Measurements from ENCODE around the gene SPATA13. TPM values are rescaled to one million over a fixed set of nuclear protein-coding genes. Genes with fewer than 3 reads are reported as not detected.
A peak's percentile ranks its signal among the peaks of the same experiment; 100 is the strongest.

The SPATA13 gene
- total and polyA plus RNA-seq, 2 donors (not counting 1 experiment from before 2014, with no cell fraction given) = 11.6 to 24.6 TPM

GRCh38 chr13:24134231-24134630, 26.3 kb upstream of the SPATA13 start:
- no peaks in the 10 kb centered on the region for H3K4me1 ChIP-seq (ENCODE audit: control insufficient read depth, extremely low read depth, insufficient read depth, low read length)
- no peak overlapping the region for H3K9ac ChIP-seq (ENCODE audit: insufficient read depth, low read length)
- no peaks in the 10 kb centered on the region for H3K27me3 ChIP-seq (ENCODE audit: control insufficient read depth, insufficient read depth, low read length)
- TF ChIP-seq CTCF (conservative IDR thresholded peaks at IDR 0.05 in 1 of 2, IDR thresholded peaks at IDR 0.05 in 1 of 2; ENCODE audit: low read depth in 1 of 2, low read length in 2 of 2) (no peak), EZH2 (IDR thresholded peaks at IDR 0.05; ENCODE audit: low read length, missing control alignments) (no peak)
- no peak overlapping the region for H3K27ac ChIP-seq (ENCODE audit: insufficient read depth, low read length)
- no peaks in the 10 kb centered on the region for H3K79me2 ChIP-seq (ENCODE audit: control insufficient read depth, insufficient read depth, low read length)
- H3K4me3 ChIP-seq (replicated peaks in 1 of 4; ENCODE audit: control extremely low read depth in 1 of 4, insufficient read depth in 1 of 4, low read depth in 3 of 4, low read length in 4 of 4) = no peak overlapping the region
- H3K36me3 ChIP-seq (ENCODE audit: control insufficient read depth, insufficient read depth, low read length) = no peaks in the 10 kb centered on the region
- H4K20me1 ChIP-seq (ENCODE audit: control insufficient read depth, extremely low read depth, insufficient read depth, low read length) = no peaks in the 10 kb centered on the region
- no peak overlapping the region for H3K4me2 ChIP-seq (ENCODE audit: extremely low read depth, insufficient read depth, low read length)
- DNase-seq (ENCODE audit: low read depth in 2 of 2) = no peak
- no peaks in the 10 kb centered on the region for H3K9me3 ChIP-seq (ENCODE audit: control insufficient read depth, insufficient read depth, low read depth, low read length)
- H2AFZ ChIP-seq (ENCODE audit: low read length) = no peak overlapping the region

GRCh38 chr13:24134757-24135156, 25.8 kb upstream of the SPATA13 start:
- peak in 1 of 2 donors; percentile 64 for DNase-seq (ENCODE audit: low read depth in 2 of 2)
- no peak overlapping the region for H2AFZ ChIP-seq (ENCODE audit: low read length)
- H3K27ac ChIP-seq (ENCODE audit: insufficient read depth, low read length) = no peak overlapping the region
- H3K4me2 ChIP-seq (ENCODE audit: extremely low read depth, insufficient read depth, low read length) = no peak overlapping the region
- no peaks in the 10 kb centered on the region for H3K9me3 ChIP-seq (ENCODE audit: control insufficient read depth, insufficient read depth, low read depth, low read length)
- no peaks in the 10 kb centered on the region for H3K27me3 ChIP-seq (ENCODE audit: control insufficient read depth, insufficient read depth, low read length)
- H4K20me1 ChIP-seq (ENCODE audit: control insufficient read depth, extremely low read depth, insufficient read depth, low read length) = no peaks in the 10 kb centered on the region
- no peaks in the 10 kb centered on the region for H3K36me3 ChIP-seq (ENCODE audit: control insufficient read depth, insufficient read depth, low read length)
- no peaks in the 10 kb centered on the region for H3K4me1 ChIP-seq (ENCODE audit: control insufficient read depth, extremely low read depth, insufficient read depth, low read length)
- no peaks in the 10 kb centered on the region for H3K79me2 ChIP-seq (ENCODE audit: control insufficient read depth, insufficient read depth, low read length)
- H3K9ac ChIP-seq (ENCODE audit: insufficient read depth, low read length) = no peak overlapping the region
- no peak overlapping the region for H3K4me3 ChIP-seq (replicated peaks in 1 of 4; ENCODE audit: control extremely low read depth in 1 of 4, insufficient read depth in 1 of 4, low read depth in 3 of 4, low read length in 4 of 4)
- TF ChIP-seq CTCF (conservative IDR thresholded peaks at IDR 0.05 in 1 of 2, IDR thresholded peaks at IDR 0.05 in 1 of 2; ENCODE audit: low read depth in 1 of 2, low read length in 2 of 2) (no peak), EZH2 (IDR thresholded peaks at IDR 0.05; ENCODE audit: low read length, missing control alignments) (no peak)

GRCh38 chr13:24135674-24136300, 24.7 kb upstream of the SPATA13 start:
- no peak overlapping the region for H3K4me2 ChIP-seq (ENCODE audit: extremely low read depth, insufficient read depth, low read length)
- peak; percentile 42 to 83 for DNase-seq (ENCODE audit: low read depth in 2 of 2)

More at GRCh38 chr13:24135674-24136300, 24.7 kb upstream of the SPATA13 start:
- Histone ChIP-seq H2AFZ (ENCODE audit: low read length) (no peak overlapping the region), H3K9me3 (ENCODE audit: control insufficient read depth, insufficient read depth, low read depth, low read length) (no peaks in the 10 kb centered on the region), H3K4me3 (replicated peaks in 1 of 4; ENCODE audit: control extremely low read depth in 1 of 4, insufficient read depth in 1 of 4, low read depth in 3 of 4, low read length in 4 of 4) (no peak overlapping the region), H3K4me1 (ENCODE audit: control insufficient read depth, extremely low read depth, insufficient read depth, low read length) (no peaks in the 10 kb centered on the region), H4K20me1 (ENCODE audit: control insufficient read depth, extremely low read depth, insufficient read depth, low read length) (no peaks in the 10 kb centered on the region), H3K27ac (ENCODE audit: insufficient read depth, low read length) (no peak overlapping the region), H3K79me2 (ENCODE audit: control insufficient read depth, insufficient read depth, low read length) (no peaks in the 10 kb centered on the region), H3K9ac (ENCODE audit: insufficient read depth, low read length) (no peak overlapping the region), H3K36me3 (ENCODE audit: control insufficient read depth, insufficient read depth, low read length) (no peaks in the 10 kb centered on the region), H3K27me3 (ENCODE audit: control insufficient read depth, insufficient read depth, low read length) (no peaks in the 10 kb centered on the region)
- no peak for TF ChIP-seq CTCF (conservative IDR thresholded peaks at IDR 0.05 in 1 of 2, IDR thresholded peaks at IDR 0.05 in 1 of 2; ENCODE audit: low read depth in 1 of 2, low read length in 2 of 2)
- no peak for TF ChIP-seq EZH2 (IDR thresholded peaks at IDR 0.05; ENCODE audit: low read length, missing control alignments)

All from fibroblast of lung (primary cell).